IPS-NIHi11 (cell line): ENCODE measurements around the gene ATIC.

ENCODE experiments used
- DNase-seq: peaks from one replicate; pipeline ENCODE4 v3.0.0; 2012; ENCODE audit warnings: mixed read lengths, low spot score

The ATIC gene

GRCh38 chr2:215376103-215376780 is 64.4 kb downstream of the ATIC start:
- DNase-seq = no peak

- DNase-seq = no peak
Observed at GRCh38 chr2:215377283-215377682, 65.4 kb downstream of the ATIC start.

GRCh38 chr2:215378045-215378444 is 66.2 kb downstream of the ATIC start:
- no peak for DNase-seq

- no peak for DNase-seq
Observed at GRCh38 chr2:215379039-215379438, 67.2 kb downstream of the ATIC start.

GRCh38 chr2:215379948-215380347 is 68.1 kb downstream of the ATIC start:
- DNase-seq = no peak

DNA sequence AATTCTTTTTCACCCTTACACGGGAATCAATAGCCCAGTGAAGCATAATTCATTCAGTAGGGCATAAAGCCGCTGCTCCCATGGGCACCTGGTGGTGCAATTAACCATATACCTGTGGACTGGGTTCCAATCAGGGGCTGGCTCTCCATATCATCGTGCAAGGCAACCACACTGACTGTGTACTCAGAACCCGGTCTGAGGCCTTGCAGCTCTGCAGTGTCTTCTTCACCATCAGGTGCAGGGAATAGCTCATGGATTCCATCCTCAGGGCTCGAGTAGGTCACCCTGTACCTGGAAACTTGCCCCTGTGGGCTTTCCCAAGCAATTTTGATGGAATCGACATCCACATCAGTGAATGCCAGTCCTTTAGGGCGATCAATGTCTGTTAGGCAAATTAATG is 68.8 kb downstream of the ATIC start:
- no peak for DNase-seq

DNA sequence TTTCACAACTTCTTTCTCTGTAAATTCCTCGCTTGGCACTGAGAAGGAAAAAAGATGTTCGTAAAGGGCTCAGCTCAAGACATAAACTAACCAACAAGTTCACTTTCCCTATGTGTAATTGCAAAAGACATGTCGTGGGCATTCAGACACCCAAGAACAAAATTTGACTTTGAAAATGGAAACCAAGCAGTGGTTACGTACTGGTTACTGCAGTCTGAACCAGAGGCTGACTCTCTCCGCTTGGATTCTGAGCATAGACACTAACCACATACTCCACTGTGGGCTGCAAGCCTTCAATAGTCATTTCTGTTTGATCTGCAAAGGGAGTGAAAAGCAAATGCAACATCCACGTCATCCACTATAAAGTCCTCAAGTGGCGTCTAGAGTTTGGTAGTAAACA is 70.2 kb downstream of the ATIC start:
- no peak for DNase-seq

DNA sequence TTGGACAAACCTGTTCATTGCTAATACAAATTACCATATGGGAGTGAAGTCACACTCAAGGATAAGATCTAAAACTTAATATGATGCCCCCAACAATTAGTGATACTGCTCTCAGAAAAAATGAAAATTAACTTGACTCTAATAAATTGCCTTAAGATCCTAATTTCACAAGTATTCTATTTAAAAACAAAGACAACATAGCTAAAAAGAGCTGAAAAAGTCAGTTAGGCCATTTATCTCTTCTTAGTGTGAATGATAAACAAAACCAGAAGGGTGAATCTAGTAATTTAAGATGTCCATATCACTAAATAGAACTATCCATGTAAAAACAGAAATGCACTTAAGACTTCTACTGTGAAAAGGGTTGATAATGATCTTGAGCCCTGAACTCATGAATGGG is 70.6 kb downstream of the ATIC start:
- DNase-seq = no peak

- no peak for DNase-seq
Observed at GRCh38 chr2:215383652-215384279, 71.9 kb downstream of the ATIC start.

DNA sequence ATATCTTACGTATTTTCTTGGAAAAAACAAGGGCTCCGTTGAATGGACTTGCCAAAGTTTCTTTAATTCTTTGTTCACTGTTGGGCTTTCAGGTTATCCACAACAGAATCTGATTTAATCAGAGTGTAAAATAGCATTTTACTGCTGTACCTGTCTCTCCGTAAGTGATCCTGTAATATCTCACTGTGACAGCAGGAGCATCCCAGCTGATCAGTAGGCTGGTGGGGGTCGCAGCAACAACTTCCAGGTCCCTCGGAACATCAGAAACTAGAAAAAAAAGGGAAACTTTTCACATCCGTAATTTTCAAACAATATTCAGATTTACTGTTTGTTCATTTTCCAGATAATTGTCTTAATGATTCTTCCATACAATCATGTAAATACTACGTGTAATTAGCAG is 72.9 kb downstream of the ATIC start:
- DNase-seq = no peak

DNA sequence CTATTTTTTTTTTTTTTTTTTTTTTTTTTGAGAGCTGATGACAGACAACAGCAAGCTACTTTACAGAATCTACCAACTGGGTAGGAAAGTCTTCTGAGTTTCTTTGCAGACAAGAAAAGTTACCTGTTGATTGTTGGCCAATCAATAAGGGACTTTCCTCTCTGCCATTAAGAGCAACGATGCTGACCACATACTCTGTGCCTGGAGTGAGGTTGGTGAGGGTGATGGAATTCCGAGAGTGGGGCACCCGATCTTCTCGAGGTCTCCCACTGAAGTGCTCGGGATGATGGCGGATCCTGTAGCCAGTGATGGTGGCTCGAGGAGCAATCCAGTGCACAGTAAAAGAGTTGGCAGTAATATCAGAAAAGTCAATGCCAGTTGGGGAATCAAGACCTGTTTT is 74.7 kb downstream of the ATIC start:
- DNase-seq = no peak

- no peak for DNase-seq
Observed at GRCh38 chr2:215388002-215388728, 76.3 kb downstream of the ATIC start.

- DNase-seq = no peak
Observed at GRCh38 chr2:215390550-215390913, 78.7 kb downstream of the ATIC start.

- DNase-seq = no peak
Observed at GRCh38 chr2:215391531-215391930, 79.7 kb downstream of the ATIC start.

DNA sequence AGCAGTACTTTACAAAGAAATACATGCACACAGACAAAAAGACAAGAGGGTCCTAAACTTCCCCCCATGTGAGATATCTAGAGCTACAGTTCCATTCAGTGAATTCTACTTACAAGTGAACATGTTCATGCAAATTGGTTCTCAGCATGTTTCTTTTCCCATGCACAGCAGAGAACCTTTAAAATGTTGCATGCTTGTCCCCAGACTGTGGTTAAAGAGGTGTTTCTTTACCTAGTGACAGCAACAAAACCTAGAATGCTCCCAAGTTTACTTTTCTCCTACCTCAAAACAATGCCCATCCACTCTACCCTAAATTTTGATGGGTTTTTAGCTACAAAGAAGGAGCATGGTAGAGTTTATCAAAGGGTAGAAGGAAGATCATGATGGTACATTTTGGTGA is 80.3 kb downstream of the ATIC start:
- no peak for DNase-seq

DNA sequence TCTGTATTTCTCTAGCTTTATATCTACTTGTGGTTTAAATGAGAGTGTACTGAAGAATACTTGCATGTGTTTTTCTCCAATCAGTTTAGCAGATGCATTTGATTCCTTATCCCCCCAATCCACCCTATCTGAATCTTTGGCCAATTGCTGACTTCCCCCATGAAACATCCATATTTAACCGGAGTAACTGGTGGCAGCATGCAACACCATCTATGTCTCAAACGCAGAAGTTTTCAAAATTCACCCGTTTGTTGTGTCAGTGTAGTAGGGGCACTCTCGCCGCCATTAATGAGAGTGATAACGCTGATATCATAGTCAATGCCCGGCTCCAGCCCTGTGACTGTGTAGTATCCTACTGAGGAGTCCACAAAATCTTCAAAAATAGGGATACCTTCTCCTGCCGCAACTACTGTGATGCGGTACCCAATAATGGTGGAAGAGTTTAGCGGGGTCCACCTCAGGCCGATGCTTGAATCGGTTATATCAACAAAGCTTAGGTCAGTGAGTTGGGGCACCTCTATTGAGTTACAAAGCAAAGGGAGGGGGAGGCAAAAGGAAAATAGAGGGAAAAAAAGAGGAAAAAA is 80.9 kb downstream of the ATIC start:
- no peak for DNase-seq

GRCh38 chr2:215394102-215394805 is 82.4 kb downstream of the ATIC start:
- no peak for DNase-seq

GRCh38 chr2:215395687-215396460 is 84.0 kb downstream of the ATIC start:
- no peak for DNase-seq

DNA sequence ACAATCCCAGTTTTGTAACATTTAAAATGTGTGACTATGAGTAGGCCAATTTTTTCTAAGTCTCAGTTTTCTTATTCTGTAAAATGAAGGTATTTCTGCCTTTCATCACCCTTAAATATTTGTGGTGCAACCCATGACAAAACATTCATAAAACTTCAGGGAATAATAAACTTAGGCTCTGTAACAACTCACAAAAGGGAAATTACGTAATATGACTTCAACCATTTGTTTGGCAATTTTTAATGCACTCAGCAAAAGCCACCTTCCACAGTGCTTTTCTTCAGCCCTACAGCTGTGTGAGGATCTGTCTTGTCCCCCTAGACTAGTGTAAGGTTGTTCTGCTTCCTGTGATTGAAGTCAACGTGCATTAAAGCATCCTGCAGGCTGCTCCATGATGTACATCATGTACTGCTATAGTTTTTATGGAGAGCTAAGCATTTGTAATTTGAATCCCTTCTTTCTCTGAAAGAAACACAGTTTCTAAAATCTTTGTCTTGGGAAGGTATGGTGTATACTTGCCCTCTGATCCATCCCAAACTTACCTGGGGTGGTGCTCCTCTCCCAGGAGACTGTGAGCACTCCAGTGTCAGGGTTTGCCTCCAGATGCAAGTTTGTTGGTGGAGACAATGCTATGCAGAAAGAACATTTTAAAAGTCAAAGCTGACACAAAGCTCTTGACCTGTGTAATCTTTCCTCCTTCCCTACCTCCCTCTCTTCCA is 84.9 kb downstream of the ATIC start:
- no peak for DNase-seq

GRCh38 chr2:215397632-215398341 is 85.9 kb downstream of the ATIC start:
- DNase-seq = no peak
